ENCODE results near the gene CHL1. TPM values are rescaled to one million over a fixed set of nuclear protein-coding genes. Genes with fewer than 3 reads are reported as not detected.

CHL1 gene
- total and polyA plus RNA-seq, 2 of the 8 experiments (the other 6 are each of a cell fraction or from before 2014, with no cell fraction given), result 0.05 to 0.99 TPM

GRCh38 chr3:159974-160373 lies 36.6 kb upstream of the CHL1 start:
- Histone ChIP-seq H3K27ac (ENCODE audit: low read depth, low read length) (no peak overlapping the region), H2AK5ac (ENCODE audit: low read depth, low read length) (no peak overlapping the region), H3K14ac (ENCODE audit: insufficient read length) (no peak overlapping the region), H4K8ac (ENCODE audit: extremely low read depth, insufficient read depth, low read length) (no peak overlapping the region), H3K9ac (replicated peaks in 1 of 4; ENCODE audit: extremely low read depth in 1 of 4, low read depth in 3 of 4, low read length in 3 of 4) (no peak overlapping the region), H2BK15ac (ENCODE audit: low read length) (no peak overlapping the region), H3K27me3 (replicated peaks in 1 of 4; ENCODE audit: control insufficient read depth in 3 of 4, extremely low read depth in 1 of 4, insufficient read depth in 3 of 4, low read length in 3 of 4) (no peaks in the 10 kb centered on the region), H4K91ac (replicated peaks; ENCODE audit: insufficient read length, low read length) (no peak overlapping the region), H3K9me3 (ENCODE audit: insufficient read depth in 2 of 2, low read depth in 1 of 2, low read length in 1 of 2) (no peaks in the 10 kb centered on the region), H3K18ac (ENCODE audit: extremely low read depth, low read length) (no peak overlapping the region), H4K20me1 (replicated peaks in 1 of 2; ENCODE audit: control insufficient read depth in 1 of 2, insufficient read depth in 2 of 2, low read length in 2 of 2) (no peaks in the 10 kb centered on the region), H3K4ac (replicated peaks; ENCODE audit: insufficient read length, low read depth, low read length) (no peak overlapping the region), H2BK120ac (replicated peaks; ENCODE audit: low read depth, low read length) (no peak overlapping the region), H3K36me3 (ENCODE audit: control insufficient read depth in 2 of 4, insufficient read depth in 4 of 4, low read length in 3 of 4) (no peaks in the 10 kb centered on the region), H3K4me3 (ENCODE audit: extremely low read depth in 1 of 4, insufficient read depth in 2 of 4, low read depth in 3 of 4, low read length in 4 of 4) (no peak overlapping the region), H2AFZ (ENCODE audit: low read length) (no peak overlapping the region), H3K79me1 (ENCODE audit: low read depth, low read length) (no peaks in the 10 kb centered on the region), H2BK12ac (ENCODE audit: low read depth, low read length) (no peak overlapping the region), H3K56ac (replicated peaks; ENCODE audit: insufficient read length, low read depth, low read length) (no peak overlapping the region), H3K23me2 (ENCODE audit: low read depth, low read length) (no peaks in the 10 kb centered on the region), H3K4me1 (replicated peaks in 1 of 4; ENCODE audit: control insufficient read depth in 3 of 4, insufficient read depth in 4 of 4, low read length in 3 of 4) (no peaks in the 10 kb centered on the region), H2BK20ac (ENCODE audit: low read length) (no peak overlapping the region), H3K4me2 (ENCODE audit: insufficient read depth in 1 of 2, low read depth in 2 of 2, low read length in 2 of 2) (no peak overlapping the region), H3K23ac (ENCODE audit: insufficient read length) (no peak overlapping the region), H3K79me2 (ENCODE audit: control insufficient read depth in 1 of 2, insufficient read depth in 2 of 2, low read length in 2 of 2) (no peaks in the 10 kb centered on the region), H2BK5ac (ENCODE audit: low read depth, low read length) (no peak overlapping the region), H4K5ac (ENCODE audit: insufficient read length, low read depth, low read length) (no peak overlapping the region)
- DNase-seq (ENCODE audit: low read depth in 1 of 2, low spot score in 2 of 2), result no peak
- ChIA-PET POLR2A (ENCODE audit: partially characterized antibody) (no interaction called here), CTCF (ENCODE audit: partially characterized antibody) (no interaction called here)
- FAIRE-seq, result no peak
- TF ChIP-seq SP2 (IDR thresholded peaks at IDR 0.05; ENCODE audit: low read length), result no peak
- TF ChIP-seq JUND (IDR thresholded peaks at IDR 0.05; ENCODE audit: low read length), result no peak
- TF ChIP-seq RFX5 (IDR thresholded peaks at IDR 0.05; ENCODE audit: borderline replicate concordance, low read depth, low read length), result no peak
- TF ChIP-seq RBBP5 (IDR thresholded peaks at IDR 0.05; ENCODE audit: borderline replicate concordance, low read depth, low read length), result no peak
- no peak for TF ChIP-seq SIX5 (IDR thresholded peaks at IDR 0.05; ENCODE audit: low read depth, low read length)
- no peak for TF ChIP-seq CTCF (IDR thresholded peaks at IDR 0.05; ENCODE audit: control extremely low read depth in 1 of 3, insufficient read depth in 1 of 3, low read depth in 1 of 3, low read length in 3 of 3)
- TF ChIP-seq TAF7 (optimal IDR thresholded peaks at IDR 0.05; ENCODE audit: borderline replicate concordance, low read depth, low read length), result no peak
- WGBS, 2 experiments (ENCODE audit: extremely low coverage in 1 of 2, insufficient coverage in 1 of 2, insufficient read length in 1 of 2, insufficient replicate concordance in 2 of 2, low coverage in 1 of 2, low lambda C conversion rate in 2 of 2, missing lambda C conversion rate in 1 of 2), result 95% methylated on average over 1 of the region's 1 CpG; no CpG with 5 or more reads in 1 of the 2 experiments
